ENCODE measurements around the gene MYL5. TPM values are rescaled to one million over a fixed set of nuclear protein-coding genes. Genes with fewer than 3 reads are reported as not detected.

The MYL5 gene
- total and polyA plus RNA-seq, 3 experiments from 2014 or later, result 5.2 to 19.5 (median 17.1) TPM

GRCh38 chr4:647481-647880, 26.9 kb upstream of the MYL5 start:
- no peak for DNase-seq
- Histone ChIP-seq H3K27me3 (ENCODE audit: insufficient read depth, low read length, poor library complexity, severe bottlenecking) (peaks cover 4% of the 10 kb centered on the region), H3K36me3 (ENCODE audit: insufficient read depth, low read length) (no peaks in the 10 kb centered on the region), H3K27ac (ENCODE audit: low read depth, low read length) (no peak overlapping the region), H3K4me1 (ENCODE audit: insufficient read depth, low read length) (no peaks in the 10 kb centered on the region), H3K9me3 (ENCODE audit: low read length) (no peaks in the 10 kb centered on the region), H3K4me3 (ENCODE audit: low read length) (no peak overlapping the region)
- Mint-ChIP-seq H3K4me3 (peak overlapping the region in 1 of 7 donors; percentile 63), H3K9me3 (peaks cover 0 to 11% (median 3%) of the 10 kb centered on the region in 5 donors), H3K27ac (no peak overlapping the region), H3K4me1 (no peaks in the 10 kb centered on the region), H3K36me3 (peaks cover 0 to 4% (median 0%) of the 10 kb centered on the region in 3 donors), H3K27me3 (peaks cover 19 to 28% of the 10 kb centered on the region in 2 donors)
- ChIA-PET POLR2A (no interaction called here), CTCF (no interaction called here)

- POLR2A ChIA-PET, result no interaction called here
- peak in 1 of 5 donors; percentile 31 for DNase-seq
Observed at GRCh38 chr4:648579-649292, 25.6 kb upstream of the MYL5 start.

GRCh38 chr4:649293-649625, 25.1 kb upstream of the MYL5 start:
- Histone ChIP-seq H3K27me3 (ENCODE audit: insufficient read depth, low read length, poor library complexity, severe bottlenecking) (peaks cover 4% of the 10 kb centered on the region), H3K4me1 (ENCODE audit: insufficient read depth, low read length) (no peaks in the 10 kb centered on the region), H3K9me3 (ENCODE audit: low read length) (no peaks in the 10 kb centered on the region), H3K27ac (ENCODE audit: low read depth, low read length) (no peak overlapping the region), H3K36me3 (ENCODE audit: insufficient read depth, low read length) (no peaks in the 10 kb centered on the region), H3K4me3 (ENCODE audit: low read length) (no peak overlapping the region)
- ChIA-PET POLR2A (no interaction called here), CTCF (no interaction called here)
- Mint-ChIP-seq H3K27me3 (peaks cover 14 to 28% of the 10 kb centered on the region in 2 donors), H3K36me3 (no peaks in the 10 kb centered on the region), H3K4me1 (no peaks in the 10 kb centered on the region), H3K4me3 (no peak overlapping the region), H3K9me3 (peaks cover 0 to 3% (median 0%) of the 10 kb centered on the region in 5 donors), H3K27ac (no peak overlapping the region)
- peak in 1 of 5 donors; percentile 37 for DNase-seq

More at GRCh38 chr4:648579-649292, 25.6 kb upstream of the MYL5 start:
- Mint-ChIP-seq H3K9me3 (peaks cover 0 to 5% (median 0%) of the 10 kb centered on the region in 5 donors), H3K27me3 (peaks cover 14 to 28% of the 10 kb centered on the region in 2 donors), H3K36me3 (no peaks in the 10 kb centered on the region), H3K4me3 (no peak overlapping the region), H3K4me1 (no peaks in the 10 kb centered on the region), H3K27ac (no peak overlapping the region)
- H3K27ac ChIP-seq (ENCODE audit: low read depth, low read length), result no peak overlapping the region
- H3K27me3 ChIP-seq (ENCODE audit: insufficient read depth, low read length, poor library complexity, severe bottlenecking), result peaks cover 4% of the 10 kb centered on the region
- H3K4me1 ChIP-seq (ENCODE audit: insufficient read depth, low read length), result no peaks in the 10 kb centered on the region
- no peaks in the 10 kb centered on the region for H3K9me3 ChIP-seq (ENCODE audit: low read length)
- no peaks in the 10 kb centered on the region for H3K36me3 ChIP-seq (ENCODE audit: insufficient read depth, low read length)
- H3K4me3 ChIP-seq (ENCODE audit: low read length), result no peak overlapping the region
- CTCF ChIA-PET, result no interaction called here

GRCh38 chr4:649751-650310, 24.5 kb upstream of the MYL5 start:
- peak in 1 of 5 donors; percentile 10 for DNase-seq
- no peak overlapping the region for H3K4me3 Mint-ChIP-seq
- Histone ChIP-seq H3K4me3 (ENCODE audit: low read length) (no peak overlapping the region), H3K27ac (ENCODE audit: low read depth, low read length) (no peak overlapping the region), H3K4me1 (ENCODE audit: insufficient read depth, low read length) (no peaks in the 10 kb centered on the region), H3K36me3 (ENCODE audit: insufficient read depth, low read length) (no peaks in the 10 kb centered on the region), H3K9me3 (ENCODE audit: low read length) (no peaks in the 10 kb centered on the region), H3K27me3 (ENCODE audit: insufficient read depth, low read length, poor library complexity, severe bottlenecking) (peaks cover 4% of the 10 kb centered on the region)
- no peaks in the 10 kb centered on the region for H3K4me1 Mint-ChIP-seq
- H3K27ac Mint-ChIP-seq, result no peak overlapping the region
- H3K9me3 Mint-ChIP-seq, result peaks cover 0 to under 1% (median 0%) of the 10 kb centered on the region in 5 donors
- H3K36me3 Mint-ChIP-seq, result no peaks in the 10 kb centered on the region
- H3K27me3 Mint-ChIP-seq, result peaks cover 14 to 26% of the 10 kb centered on the region in 2 donors
- CTCF ChIA-PET, result no interaction called here
- POLR2A ChIA-PET, result no interaction called here

- ChIA-PET POLR2A (no interaction called here), CTCF (no interaction called here)
- H3K36me3 ChIP-seq (ENCODE audit: insufficient read depth, low read length), result no peaks in the 10 kb centered on the region
- H3K27me3 ChIP-seq (ENCODE audit: insufficient read depth, low read length, poor library complexity, severe bottlenecking), result peaks cover 4% of the 10 kb centered on the region
- Mint-ChIP-seq H3K4me3 (no peak overlapping the region), H3K9me3 (no peaks in the 10 kb centered on the region), H3K4me1 (no peaks in the 10 kb centered on the region), H3K27ac (no peak overlapping the region), H3K27me3 (peaks cover 14 to 24% of the 10 kb centered on the region in 2 donors), H3K36me3 (no peaks in the 10 kb centered on the region)
- H3K27ac ChIP-seq (ENCODE audit: low read depth, low read length), result no peak overlapping the region
- no peaks in the 10 kb centered on the region for H3K9me3 ChIP-seq (ENCODE audit: low read length)
- no peak for DNase-seq
- H3K4me1 ChIP-seq (ENCODE audit: insufficient read depth, low read length), result no peaks in the 10 kb centered on the region
- H3K4me3 ChIP-seq (ENCODE audit: low read length), result no peak overlapping the region
Observed at GRCh38 chr4:650461-650860, 23.9 kb upstream of the MYL5 start.

GRCh38 chr4:650951-651883, 23.1 kb upstream of the MYL5 start:
- H3K27me3 Mint-ChIP-seq, result peaks cover 14 to 17% of the 10 kb centered on the region in 2 donors
- H3K4me3 Mint-ChIP-seq, result no peak overlapping the region
- H3K27ac Mint-ChIP-seq, result no peak overlapping the region

GRCh38 chr4:651884-652642, 22.3 kb upstream of the MYL5 start:
- Mint-ChIP-seq H3K27me3 (peaks cover 8 to 12% of the 10 kb centered on the region in 2 donors), H3K4me3 (no peak overlapping the region), H3K4me1 (no peaks in the 10 kb centered on the region), H3K27ac (no peak overlapping the region), H3K9me3 (no peaks in the 10 kb centered on the region), H3K36me3 (no peaks in the 10 kb centered on the region)
- CTCF ChIA-PET, result no interaction called here
- H3K4me1 ChIP-seq (ENCODE audit: insufficient read depth, low read length), result no peaks in the 10 kb centered on the region
- H3K9me3 ChIP-seq (ENCODE audit: low read length), result no peaks in the 10 kb centered on the region
- POLR2A ChIA-PET, result no interaction called here
- no peak overlapping the region for H3K4me3 ChIP-seq (ENCODE audit: low read length)
- no peaks in the 10 kb centered on the region for H3K36me3 ChIP-seq (ENCODE audit: insufficient read depth, low read length)
- H3K27ac ChIP-seq (ENCODE audit: low read depth, low read length), result no peak overlapping the region
- no peak for DNase-seq
- H3K27me3 ChIP-seq (ENCODE audit: insufficient read depth, low read length, poor library complexity, severe bottlenecking), result peaks cover 4% of the 10 kb centered on the region

More at GRCh38 chr4:650951-651883, 23.1 kb upstream of the MYL5 start:
- H3K4me1 Mint-ChIP-seq, result no peaks in the 10 kb centered on the region
- no peaks in the 10 kb centered on the region for H3K9me3 Mint-ChIP-seq
- no peak overlapping the region for H3K4me3 ChIP-seq (ENCODE audit: low read length)
- peak in 1 of 5 donors; percentile 43 for DNase-seq
- H3K27ac ChIP-seq (ENCODE audit: low read depth, low read length), result no peak overlapping the region
- no peaks in the 10 kb centered on the region for H3K4me1 ChIP-seq (ENCODE audit: insufficient read depth, low read length)
- CTCF ChIA-PET, result no interaction called here
- H3K36me3 ChIP-seq (ENCODE audit: insufficient read depth, low read length), result no peaks in the 10 kb centered on the region
- no peaks in the 10 kb centered on the region for H3K9me3 ChIP-seq (ENCODE audit: low read length)
- POLR2A ChIA-PET, result no interaction called here
- H3K36me3 Mint-ChIP-seq, result no peaks in the 10 kb centered on the region
- peaks cover 4% of the 10 kb centered on the region for H3K27me3 ChIP-seq (ENCODE audit: insufficient read depth, low read length, poor library complexity, severe bottlenecking)
